Right renal pelvis (tissue), 4 donors: ENCODE results near the gene GPR150. TPM values are rescaled to one million over a fixed set of nuclear protein-coding genes. Genes with fewer than 3 reads are reported as not detected.

Experiments
- DNase-seq, 4 donors: peaks; one replicate each; pipeline ENCODE4 v3.0.0-alpha.2; 2013; ENCODE audit warnings: low read depth in 4 of 4, low spot score in 3 of 4, missing footprints in 1 of 4
- polyA plus RNA-seq, 4 donors: library from polyadenylated mRNA; unstranded; fragments of 120-200 nt; gene quantifications; one replicate each; pipeline ENCODE4 v1.2.1, GENCODE V29; 2013; ENCODE audit not compliant: insufficient read length in 4 of 4

GPR150 gene
- under 1 TPM in 1 of 4 donors, not detected in 3; 0.04 TPM for polyA plus RNA-seq

DNA sequence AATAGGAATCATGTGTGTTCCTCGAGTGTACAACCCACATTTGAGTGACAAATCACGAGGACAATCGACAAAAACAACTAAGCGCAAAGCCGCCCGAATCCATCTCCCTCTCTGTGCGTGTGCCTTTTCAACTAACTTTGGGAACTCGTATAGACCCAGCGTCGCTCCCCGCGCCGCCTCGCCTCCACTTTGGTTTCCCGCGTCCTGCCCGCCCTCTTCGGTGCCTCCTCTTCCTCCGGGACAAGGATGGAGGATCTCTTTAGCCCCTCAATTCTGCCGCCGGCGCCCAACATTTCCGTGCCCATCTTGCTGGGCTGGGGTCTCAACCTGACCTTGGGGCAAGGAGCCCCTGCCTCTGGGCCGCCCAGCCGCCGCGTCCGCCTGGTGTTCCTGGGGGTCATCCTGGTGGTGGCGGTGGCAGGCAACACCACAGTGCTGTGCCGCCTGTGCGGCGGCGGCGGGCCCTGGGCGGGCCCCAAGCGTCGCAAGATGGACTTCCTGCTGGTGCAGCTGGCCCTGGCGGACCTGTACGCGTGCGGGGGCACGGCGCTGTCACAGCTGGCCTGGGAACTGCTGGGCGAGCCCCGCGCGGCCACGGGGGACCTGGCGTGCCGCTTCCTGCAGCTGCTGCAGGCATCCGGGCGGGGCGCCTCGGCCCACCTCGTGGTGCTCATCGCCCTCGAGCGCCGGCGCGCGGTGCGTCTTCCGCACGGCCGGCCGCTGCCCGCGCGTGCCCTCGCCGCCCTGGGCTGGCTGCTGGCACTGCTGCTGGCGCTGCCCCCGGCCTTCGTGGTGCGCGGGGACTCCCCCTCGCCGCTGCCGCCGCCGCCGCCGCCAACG, at the start of gene GPR150:
TSS of gene GPR150 (plus strand) at position 58 of the 840 bp plus-strand sequence. CDS start at position 247, 189 bp downstream.
- DNase-seq: no peak

DNA sequence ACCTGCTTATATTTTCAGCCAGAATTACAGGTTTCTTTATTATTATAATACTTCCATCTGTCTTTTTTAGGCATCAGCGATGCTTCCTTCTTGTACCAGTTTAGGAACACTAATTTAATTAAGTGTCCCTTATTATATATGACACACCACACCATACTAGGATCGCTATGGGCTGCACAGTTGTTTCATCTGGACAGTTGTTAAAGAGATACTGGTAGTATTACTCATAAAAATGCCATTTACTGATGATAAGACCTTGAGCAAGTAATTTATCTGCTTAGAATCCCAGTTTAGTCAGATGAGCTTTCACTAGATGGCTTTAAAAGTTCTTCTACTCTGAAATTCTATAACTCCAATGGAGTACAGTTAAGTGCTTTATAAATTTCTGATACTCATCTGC, 47.9 kb upstream of the GPR150 start:
- DNase-seq: no peak

DNA sequence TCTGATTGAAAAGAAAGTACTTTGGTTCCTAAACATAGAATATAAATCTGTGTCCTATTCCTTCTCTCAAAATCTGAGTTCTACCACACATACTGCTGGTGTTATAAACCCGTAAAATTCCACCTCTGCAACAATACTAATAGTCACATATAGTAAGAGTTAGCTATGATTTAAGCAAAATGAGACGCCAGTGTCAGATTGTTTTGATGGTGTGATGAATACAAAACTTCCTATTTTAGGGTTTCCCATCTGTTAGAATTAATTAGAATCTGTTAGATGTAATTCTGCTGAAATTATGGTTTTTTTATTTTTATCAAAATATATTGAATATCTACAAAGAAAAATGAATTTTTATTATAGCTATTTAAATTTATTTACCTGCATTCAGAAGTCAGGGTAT, 38.3 kb upstream of the GPR150 start:
- no peak for DNase-seq

DNA sequence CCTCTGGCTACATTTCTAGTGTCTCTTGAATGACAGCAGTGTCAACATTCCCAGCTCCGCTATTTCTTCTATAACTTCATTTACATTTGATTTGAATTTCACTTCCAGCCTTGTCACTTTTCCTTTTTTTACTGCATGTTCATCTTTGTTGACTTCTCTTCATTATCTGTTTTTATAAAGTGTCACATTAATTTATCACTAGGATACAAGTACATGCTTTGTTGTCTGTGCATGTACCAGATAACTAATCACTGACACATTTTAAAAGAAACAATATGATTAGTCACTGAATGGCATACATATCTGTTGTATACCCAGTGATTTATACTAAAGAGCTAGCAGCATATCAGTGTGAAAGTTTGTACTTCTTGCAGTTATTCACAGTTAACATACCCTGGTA, 35.9 kb upstream of the GPR150 start:
- DNase-seq: no peak

- DNase-seq: no peak
Observed at GRCh38 chr5:95590880-95591279, 29.0 kb upstream of the GPR150 start.

GRCh38 chr5:95591490-95591901, 28.4 kb upstream of the GPR150 start:
- DNase-seq: no peak

DNA sequence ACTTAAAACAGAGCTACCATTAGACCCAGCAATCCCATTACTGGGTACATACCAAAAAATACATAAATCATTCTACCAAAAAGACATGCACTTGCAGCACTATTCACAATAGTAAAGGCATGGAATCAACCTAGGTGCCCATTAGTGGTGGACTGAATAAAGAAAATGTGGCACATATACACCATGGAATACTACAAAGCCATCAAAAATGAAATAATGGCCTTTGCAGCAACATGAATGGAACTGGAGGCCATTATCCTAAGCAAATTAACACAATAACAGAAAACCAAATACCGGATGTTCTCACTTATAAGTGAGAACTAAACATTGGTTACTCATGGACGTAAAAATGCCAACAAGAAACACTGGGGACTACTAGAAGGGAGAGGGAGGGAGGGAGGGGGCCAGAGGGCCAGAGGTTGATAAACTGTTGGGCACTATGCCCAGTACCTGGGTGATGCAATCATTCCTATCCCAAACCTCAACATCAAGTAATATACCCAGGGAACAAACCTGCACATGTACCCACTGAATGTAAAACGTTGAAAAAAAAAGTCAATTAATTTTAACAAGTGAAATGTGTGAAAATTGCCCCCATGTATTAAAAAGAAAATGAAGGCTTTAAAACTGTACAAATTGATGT, 24.5 kb upstream of the GPR150 start:
- DNase-seq: no peak

DNA sequence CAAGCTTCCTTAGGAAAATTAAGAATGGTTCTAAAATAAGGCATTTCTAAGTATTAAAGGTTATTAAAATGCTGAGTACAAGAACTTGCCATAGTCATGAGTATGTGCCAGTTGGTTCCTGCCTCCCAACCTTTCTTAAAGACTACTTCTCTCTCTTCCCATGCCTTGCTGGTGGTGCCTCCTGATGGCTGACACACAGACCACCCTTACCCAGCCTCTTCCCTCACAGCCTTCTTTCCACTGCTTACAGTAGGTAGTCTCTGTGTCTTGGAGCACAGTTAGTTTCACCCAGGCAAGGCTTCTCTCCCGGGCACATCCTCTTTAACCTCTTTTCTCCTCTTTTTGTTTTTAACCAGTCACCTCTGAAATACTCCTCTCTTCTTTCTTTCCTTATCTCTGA, 20.6 kb upstream of the GPR150 start:
- no peak for DNase-seq

- no peak for DNase-seq
Observed at GRCh38 chr5:95600557-95600956, 19.3 kb upstream of the GPR150 start.

DNA sequence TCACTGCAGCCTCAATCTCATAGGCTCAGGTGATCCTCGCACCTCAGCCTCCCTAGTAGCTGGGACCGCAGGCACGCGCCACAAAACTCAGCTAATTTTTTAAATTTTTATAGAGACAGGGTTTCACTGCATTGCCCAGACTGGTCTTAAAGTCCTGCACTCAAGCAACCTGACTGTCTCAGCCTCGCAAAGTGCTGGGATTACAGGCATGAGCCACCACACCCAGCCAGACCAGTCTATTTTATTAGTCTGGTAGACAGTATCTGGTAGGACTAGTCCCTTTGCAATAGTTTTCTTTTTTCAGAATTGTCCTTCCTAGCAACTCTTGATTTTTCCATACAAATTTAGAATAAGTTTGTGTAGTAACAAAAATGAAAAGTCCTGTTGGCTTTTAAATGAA, 14.1 kb upstream of the GPR150 start:
- no peak for DNase-seq

GRCh38 chr5:95606419-95606818, 13.5 kb upstream of the GPR150 start:
- no peak for DNase-seq

DNA sequence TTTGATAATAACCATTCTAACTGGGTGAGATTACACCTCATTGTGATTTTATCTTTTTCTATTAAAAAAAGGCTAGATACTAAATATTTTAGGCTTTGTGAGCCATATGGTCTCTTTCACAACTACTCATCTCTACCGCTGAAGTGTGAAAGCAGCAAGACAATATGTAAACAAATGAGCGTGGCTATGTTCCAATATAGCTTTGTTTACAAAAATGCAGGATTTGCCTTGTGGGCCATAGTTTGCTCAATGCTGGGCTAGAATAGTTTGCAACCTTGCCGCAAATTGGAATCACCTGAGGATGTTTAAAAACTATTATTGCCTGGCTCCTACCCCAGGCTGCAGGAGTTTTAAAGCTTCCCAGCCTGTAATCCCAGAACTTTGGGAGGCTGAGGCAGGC, 10.2 kb upstream of the GPR150 start:
- DNase-seq: no peak

GRCh38 chr5:95610546-95610945, 9.3 kb upstream of the GPR150 start:
- no peak for DNase-seq

GRCh38 chr5:95611396-95611795, 8.5 kb upstream of the GPR150 start:
- no peak for DNase-seq

- DNase-seq: no peak
Observed at GRCh38 chr5:95613514-95613913, 6.4 kb upstream of the GPR150 start.

GRCh38 chr5:95615164-95615467, 4.8 kb upstream of the GPR150 start:
- DNase-seq: no peak

DNA sequence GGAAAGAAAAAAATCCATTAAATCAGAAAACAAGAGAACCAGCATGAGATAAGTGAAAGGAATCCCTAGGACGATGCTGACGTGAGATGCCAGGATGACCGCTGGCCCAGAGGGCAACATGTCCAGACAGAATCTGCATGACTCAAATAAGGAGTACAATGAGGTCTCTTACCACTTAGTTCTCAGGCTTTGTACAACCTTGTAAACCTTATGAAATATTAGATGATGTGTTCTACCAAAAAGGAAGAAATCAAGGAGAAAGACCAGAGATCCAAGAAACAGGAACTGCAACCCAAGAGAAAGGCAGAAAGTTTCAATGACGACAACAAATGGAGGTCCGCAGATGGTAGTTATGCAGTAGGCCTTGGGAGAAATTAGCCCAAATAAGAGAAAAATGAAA, 2.8 kb upstream of the GPR150 start:
- no peak for DNase-seq

DNA sequence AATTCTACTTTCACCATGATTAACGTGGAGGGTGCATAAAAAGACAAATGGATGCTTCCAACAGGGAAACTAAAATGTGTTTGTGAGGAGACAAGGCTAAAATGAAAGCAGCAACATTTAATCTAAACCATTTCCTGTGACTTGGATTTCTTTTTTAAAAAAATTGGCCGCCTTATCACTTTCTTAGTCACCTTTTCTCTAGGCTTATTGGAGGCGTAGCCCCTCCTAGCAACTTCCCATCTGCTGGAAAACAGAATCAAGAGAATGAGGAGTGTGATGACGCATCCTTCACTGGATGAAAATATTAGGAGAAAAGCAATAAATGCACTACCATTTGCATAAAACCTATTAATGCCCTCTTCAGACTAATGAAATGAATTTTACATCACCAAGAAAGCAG, 791 bp upstream of the GPR150 start:
- no peak for DNase-seq

GRCh38 chr5:95619514-95620029, 315 bp upstream of the GPR150 start:
- no peak for DNase-seq

- DNase-seq: no peak
Observed at GRCh38 chr5:95620870-95621838, 1.3 kb downstream of the GPR150 start.
